KOPT-K1 (cell line): Measurements from ENCODE around the gene NKAIN2.
"Not testable (repeated sequence)": the region's sequence is repeated elsewhere in the genome, so short reads cannot be mapped to it uniquely, and the experiment has no call there.

Experiments
- H3K27ac ChIP-seq: fragments of 200-600 bp; sonication (generic); 2 replicates; pipeline ENCODE4 v1.5.1; 2016; ENCODE audit warnings: antibody characterized with exemption, mild to moderate bottlenecking, low read depth, low read length; ENCODE audit not compliant: poor library complexity, severe bottlenecking
- H3K36me3 ChIP-seq: fragments of 200-600 bp; sonication (generic); 2 replicates; pipeline ENCODE4 v1.5.1; 2017; ENCODE audit warnings: antibody characterized with exemption, mild to moderate bottlenecking, low read length, moderate library complexity; ENCODE audit not compliant: insufficient read depth
- H3K9me3 ChIP-seq: fragments of 200-600 bp; sonication (generic); 2 replicates; pipeline ENCODE4 v1.5.1; 2017; ENCODE audit warnings: antibody characterized with exemption, low read length, mild to moderate bottlenecking; ENCODE audit not compliant: insufficient read depth, poor library complexity, severe bottlenecking

NKAIN2 gene

GRCh38 chr6:124298730-124299129 is 495.1 kb downstream of the NKAIN2 start:
- no peak overlapping the region for H3K27ac ChIP-seq
- H3K36me3 ChIP-seq = no peaks in the 10 kb centered on the region
- no peaks in the 10 kb centered on the region for H3K9me3 ChIP-seq

GRCh38 chr6:124300907-124301306 is 497.2 kb downstream of the NKAIN2 start:
- not testable (repeated sequence) for H3K36me3 ChIP-seq, H3K9me3 ChIP-seq, H3K27ac ChIP-seq

GRCh38 chr6:124303971-124304370 is 500.3 kb downstream of the NKAIN2 start:
- H3K27ac ChIP-seq = no peak overlapping the region
- H3K9me3 ChIP-seq = no peaks in the 10 kb centered on the region
- no peaks in the 10 kb centered on the region for H3K36me3 ChIP-seq

GRCh38 chr6:124310139-124310538 is 506.5 kb downstream of the NKAIN2 start:
- no peaks in the 10 kb centered on the region for H3K9me3 ChIP-seq
- H3K36me3 ChIP-seq = no peaks in the 10 kb centered on the region
- H3K27ac ChIP-seq = no peak overlapping the region

DNA sequence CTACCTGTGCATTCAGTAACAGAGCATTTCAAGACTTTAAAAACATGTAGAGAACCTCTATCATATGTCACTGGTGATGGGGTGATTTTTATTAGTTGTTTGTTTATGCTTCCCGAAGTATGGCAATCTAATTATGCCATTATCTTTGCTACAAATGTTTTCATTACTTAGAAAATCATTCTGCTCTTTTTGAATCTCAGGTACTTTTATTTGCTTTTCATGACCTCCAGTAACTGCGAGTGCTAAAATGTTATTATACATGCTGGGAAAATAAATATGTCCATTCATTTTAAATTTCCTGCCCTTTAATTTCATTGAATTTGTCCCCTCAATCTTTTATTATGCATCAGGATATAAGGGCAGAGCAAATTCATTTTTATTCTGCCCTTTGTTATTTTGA is 515.7 kb downstream of the NKAIN2 start:
- H3K9me3 ChIP-seq = no peaks in the 10 kb centered on the region
- H3K36me3 ChIP-seq = no peaks in the 10 kb centered on the region
- H3K27ac ChIP-seq = no peak overlapping the region

DNA sequence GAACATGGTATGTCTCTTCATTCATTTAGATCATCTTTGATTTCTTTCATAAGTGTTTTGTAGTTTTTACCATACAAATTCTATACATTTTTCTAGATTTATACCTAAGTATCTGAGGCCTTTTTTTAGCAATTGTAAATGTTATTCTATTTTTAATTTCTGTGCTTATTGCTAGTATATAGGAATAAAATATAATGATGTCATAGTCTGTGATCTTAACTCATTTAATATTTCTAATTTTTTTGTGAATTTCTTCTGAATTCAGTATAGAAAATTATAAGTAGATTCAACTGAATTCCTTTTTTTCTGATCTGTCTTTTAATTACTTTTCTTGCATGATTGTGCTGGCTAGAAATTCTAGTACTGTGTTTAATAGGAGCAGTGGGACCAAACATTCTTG is 520.6 kb downstream of the NKAIN2 start:
- Histone ChIP-seq H3K27ac (no peak overlapping the region), H3K36me3 (no peaks in the 10 kb centered on the region), H3K9me3 (no peaks in the 10 kb centered on the region)

DNA sequence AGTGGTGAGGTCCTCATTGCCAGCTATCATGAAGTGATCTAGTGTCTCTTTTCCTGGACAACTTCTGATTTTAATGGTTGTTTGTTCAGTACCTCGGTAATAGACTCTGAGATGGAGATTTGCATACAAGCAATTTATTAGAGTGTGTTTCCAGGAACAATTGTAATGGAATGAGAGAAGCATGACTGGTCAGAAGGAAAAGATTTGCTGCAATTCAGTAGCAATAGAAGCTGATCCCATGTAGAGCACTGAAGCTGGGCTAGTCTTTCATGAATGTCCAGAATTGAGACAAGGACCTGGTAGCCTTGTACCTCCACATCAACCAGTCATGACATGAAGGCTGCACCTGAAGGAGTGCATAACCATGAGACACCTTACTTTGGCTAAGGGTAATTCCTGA is 526.5 kb downstream of the NKAIN2 start:
- Histone ChIP-seq H3K9me3 (no peaks in the 10 kb centered on the region), H3K36me3 (no peaks in the 10 kb centered on the region)

DNA sequence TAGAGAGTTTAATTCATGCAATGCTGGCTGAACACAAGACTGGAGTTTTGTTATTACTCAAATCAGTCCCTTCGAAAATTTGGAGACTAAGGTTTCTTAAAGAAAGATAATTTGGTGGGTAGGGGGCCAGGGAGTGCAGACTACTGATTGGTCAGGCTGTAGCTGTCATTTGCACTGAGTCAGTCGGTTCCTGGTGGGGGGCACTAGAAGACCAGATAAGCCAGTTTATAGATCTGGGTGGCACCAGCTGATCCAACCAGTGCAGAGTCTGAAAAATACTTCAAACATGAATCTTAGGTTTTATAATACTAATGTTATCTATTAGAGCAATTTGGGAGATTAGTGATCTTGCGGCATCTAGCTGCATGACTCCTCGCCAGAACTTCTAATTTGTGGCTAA is 530.7 kb downstream of the NKAIN2 start:
- Histone ChIP-seq H3K27ac (no peak overlapping the region), H3K36me3 (no peaks in the 10 kb centered on the region), H3K9me3 (no peaks in the 10 kb centered on the region)

More for the DNA sequence above, 526.5 kb downstream of the NKAIN2 start:
- H3K27ac ChIP-seq = no peak overlapping the region

DNA sequence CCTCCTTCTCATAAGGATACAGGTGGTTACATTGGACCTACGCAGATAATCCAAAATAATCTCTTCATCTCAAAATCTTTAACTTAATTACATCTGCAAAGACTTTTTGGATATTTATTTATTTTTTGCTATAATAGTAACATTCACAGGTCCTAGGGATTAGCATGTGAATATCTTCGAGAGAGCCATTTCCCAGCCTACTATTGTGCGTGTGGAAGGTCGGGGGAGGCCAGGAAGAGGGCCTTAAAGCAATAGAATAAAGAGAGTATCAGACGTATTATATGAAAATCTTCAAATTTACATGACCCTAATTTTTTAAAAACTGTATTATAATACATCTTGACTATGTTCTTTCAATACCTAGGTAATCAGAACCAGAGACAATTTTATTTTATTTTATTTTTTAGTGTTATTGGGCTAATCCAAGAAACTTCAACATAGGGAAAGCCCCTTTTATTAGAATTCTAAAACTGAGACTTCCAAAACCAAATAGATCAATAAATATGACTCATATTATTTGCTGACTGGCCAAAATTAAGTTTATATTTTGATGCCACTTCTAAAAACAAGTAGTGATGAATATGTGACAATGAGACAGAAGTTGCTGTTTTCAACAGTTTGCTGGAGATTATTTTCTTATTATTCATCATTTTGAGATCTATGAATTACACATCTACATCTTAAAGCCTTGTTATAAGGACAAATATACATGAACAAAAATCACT is 536.1 kb downstream of the NKAIN2 start:
- no peaks in the 10 kb centered on the region for H3K9me3 ChIP-seq
- no peak overlapping the region for H3K27ac ChIP-seq
- H3K36me3 ChIP-seq = no peaks in the 10 kb centered on the region

GRCh38 chr6:124348339-124348738 is 544.7 kb downstream of the NKAIN2 start:
- H3K27ac ChIP-seq, H3K36me3 ChIP-seq, H3K9me3 ChIP-seq: not testable (repeated sequence)

DNA sequence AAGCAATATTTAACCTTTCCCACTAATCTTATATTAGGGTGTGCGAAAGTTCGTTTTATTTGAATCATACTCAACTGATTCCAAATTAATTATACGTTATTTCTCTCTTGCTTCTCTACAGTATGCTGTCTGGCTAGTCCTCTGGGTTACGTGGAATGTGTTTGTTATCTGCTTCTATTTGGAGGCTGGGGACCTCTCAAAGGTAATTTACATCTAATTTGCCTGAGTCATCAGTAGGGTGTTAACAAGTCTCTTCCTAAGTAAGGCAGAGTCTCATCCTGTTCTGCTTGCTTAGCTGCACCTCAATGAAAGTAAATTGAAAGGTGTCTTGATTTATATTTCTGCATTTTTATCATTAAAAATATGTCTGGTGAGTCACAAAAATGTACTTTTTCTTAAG is 551.5 kb downstream of the NKAIN2 start:
- Histone ChIP-seq H3K9me3 (no peaks in the 10 kb centered on the region), H3K36me3 (no peaks in the 10 kb centered on the region), H3K27ac (no peak overlapping the region)

DNA sequence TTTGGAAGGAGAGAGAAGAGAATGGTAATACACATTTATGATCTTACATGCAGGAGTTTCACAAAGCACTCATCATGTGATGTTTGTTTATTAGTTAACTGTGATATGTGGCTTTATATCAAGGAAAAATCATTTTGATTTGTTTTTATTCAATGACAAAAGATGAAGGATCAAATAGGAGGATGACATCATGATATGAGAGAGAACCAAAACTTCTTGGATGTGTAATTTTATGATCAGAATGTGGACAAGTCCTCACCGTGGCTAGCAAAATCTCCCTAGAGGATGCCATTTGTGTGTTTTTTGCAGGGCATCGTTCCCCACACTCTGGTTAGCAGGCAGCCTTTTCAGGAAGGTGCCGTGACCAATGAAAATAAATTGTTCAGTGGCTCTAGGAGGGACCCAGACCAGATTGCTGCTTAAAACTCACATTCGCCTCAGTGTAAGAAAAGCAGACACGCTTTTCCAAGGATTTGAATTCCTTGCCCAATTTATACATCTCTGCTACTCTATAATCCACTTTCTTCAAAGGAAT is 552.7 kb downstream of the NKAIN2 start:
- Histone ChIP-seq H3K36me3 (no peaks in the 10 kb centered on the region), H3K9me3 (no peaks in the 10 kb centered on the region), H3K27ac (no peak overlapping the region)

GRCh38 chr6:124356811-124357210 is 553.1 kb downstream of the NKAIN2 start:
- no peak overlapping the region for H3K27ac ChIP-seq
- H3K36me3 ChIP-seq = no peaks in the 10 kb centered on the region
- no peaks in the 10 kb centered on the region for H3K9me3 ChIP-seq

- Histone ChIP-seq H3K36me3 (no peaks in the 10 kb centered on the region), H3K9me3 (no peaks in the 10 kb centered on the region), H3K27ac (no peak overlapping the region)
Observed at GRCh38 chr6:124368131-124368530, 564.5 kb downstream of the NKAIN2 start.

DNA sequence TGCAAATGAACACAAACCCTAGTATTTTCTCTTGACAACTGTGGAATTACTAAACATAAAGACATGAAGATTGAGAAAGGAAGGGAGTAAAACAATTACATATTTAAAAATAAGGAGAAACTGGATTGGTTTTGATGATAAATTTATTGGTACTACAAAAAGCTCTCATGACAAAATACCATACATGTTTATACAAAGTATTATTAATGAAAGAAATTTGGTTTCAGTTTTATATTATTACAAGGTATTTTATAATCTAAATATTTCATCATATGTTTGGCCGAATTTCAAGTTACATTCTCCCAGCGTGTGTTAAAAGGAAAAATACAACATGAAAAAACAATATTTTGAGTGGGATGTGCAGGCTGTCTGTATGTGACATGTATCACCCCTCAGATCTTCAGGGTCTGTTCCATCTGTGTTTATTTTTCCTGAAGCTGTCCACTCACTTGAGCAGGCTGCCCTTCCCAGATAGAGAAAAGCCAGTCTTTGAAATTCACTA is 568.4 kb downstream of the NKAIN2 start:
- Histone ChIP-seq H3K9me3 (no peaks in the 10 kb centered on the region), H3K36me3 (no peaks in the 10 kb centered on the region), H3K27ac (no peak overlapping the region)

DNA sequence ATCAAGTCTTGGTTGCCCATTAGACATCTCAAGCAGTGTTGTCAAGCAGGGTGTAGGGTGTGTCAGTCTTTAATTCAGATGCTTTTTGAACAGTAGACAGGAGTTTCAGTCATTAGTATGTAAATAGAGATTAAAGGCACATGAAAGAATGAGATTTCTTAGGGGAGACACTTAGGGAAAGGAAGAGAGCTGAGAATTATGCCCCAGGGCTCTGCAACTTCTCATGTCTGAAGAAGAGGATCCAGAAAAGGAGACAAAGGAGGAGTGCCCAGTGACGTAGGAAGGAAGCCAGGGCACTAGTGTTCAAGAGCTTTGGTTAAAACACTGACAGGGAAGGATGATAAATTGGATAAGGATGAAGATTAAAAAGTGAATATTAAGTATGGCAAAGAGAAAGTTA is 569.7 kb downstream of the NKAIN2 start:
- H3K27ac ChIP-seq = no peak overlapping the region
- H3K36me3 ChIP-seq = no peaks in the 10 kb centered on the region
- no peaks in the 10 kb centered on the region for H3K9me3 ChIP-seq
